Measurements from ENCODE around the gene DYSF. TPM values are rescaled to one million over a fixed set of nuclear protein-coding genes. Genes with fewer than 3 reads are reported as not detected.

The DYSF gene
- total RNA-seq, 4 donors from 2014 or later, result 17.4 to 40.7 (median 18.5) TPM

DNA sequence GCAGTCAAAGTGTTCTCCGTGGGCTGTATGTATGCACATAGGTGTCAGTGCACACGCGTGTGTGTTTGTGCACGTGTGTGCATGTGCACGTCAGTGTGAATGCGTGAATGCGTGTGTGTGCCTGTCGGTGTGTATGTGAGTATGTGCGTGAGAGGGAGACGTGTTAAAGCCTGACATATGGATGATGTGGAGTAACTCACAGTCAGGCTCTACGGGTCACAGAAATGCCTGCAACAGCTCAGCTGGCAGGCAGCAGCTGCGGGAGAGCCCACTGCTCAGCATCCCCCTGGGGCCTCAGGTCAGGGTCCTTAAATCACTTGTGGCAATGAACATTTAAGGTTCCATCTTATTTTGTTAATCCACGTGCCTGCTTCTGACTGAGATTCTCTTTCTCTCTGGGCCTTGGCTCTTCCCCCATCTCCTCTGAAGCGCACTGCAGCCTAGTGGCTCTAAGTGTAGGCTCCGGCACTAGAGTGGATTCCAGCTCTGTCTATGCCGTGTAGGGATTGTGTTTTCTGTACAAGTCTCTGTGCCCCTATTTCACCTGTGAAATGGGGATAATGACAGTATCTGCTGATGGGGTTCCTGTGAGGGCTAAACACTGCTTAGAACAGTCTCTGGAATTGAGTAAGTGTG is 63.0 kb downstream of the DYSF start:
- Histone ChIP-seq H3K27ac (replicated peaks in 1 of 4) (no peak overlapping the region), H3K36me3 (peaks cover 9 to 75% (median 40%) of the 10 kb centered on the region in 4 donors), H3K4me3 (no peak overlapping the region), H3K9me3 (no peaks in the 10 kb centered on the region), H3K4me1 (no peaks in the 10 kb centered on the region), H3K27me3 (no peaks in the 10 kb centered on the region)
- WGBS, result 87% methylated on average over 15 of the region's 16 CpGs
- intact Hi-C loops (cut with DNase I), result no loop called here
- no peak for TF ChIP-seq EP300 (IDR thresholded peaks at IDR 0.05)
- TF ChIP-seq POLR2AphosphoS5 (IDR thresholded peaks at IDR 0.05), result no peak
- TF ChIP-seq CTCF (IDR thresholded peaks at IDR 0.05), result no peak
- no peak for TF ChIP-seq POLR2A (IDR thresholded peaks at IDR 0.05; ENCODE audit: low read depth)
- no peak for DNase-seq (ENCODE audit: extremely low spot score)

DNA sequence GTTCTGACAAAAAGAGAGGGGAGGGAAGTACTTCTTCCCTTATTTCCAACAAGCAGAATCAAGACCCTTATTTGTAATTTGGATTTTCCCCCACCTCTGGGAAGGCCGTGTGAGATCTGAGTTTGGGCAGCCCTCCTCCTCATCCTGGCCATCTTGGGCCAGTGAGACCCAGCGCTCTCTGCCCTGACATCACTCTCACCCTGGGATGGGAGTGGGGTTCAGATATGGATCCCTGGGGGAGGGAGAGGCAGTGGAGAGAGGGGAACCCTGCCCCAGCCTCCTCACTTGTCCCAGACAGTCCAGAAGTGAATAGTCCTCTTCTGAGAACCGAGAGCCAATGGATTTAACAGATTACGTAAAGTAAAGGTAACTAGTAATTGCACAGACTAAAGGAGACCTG is 64.5 kb downstream of the DYSF start:
- H3K36me3 ChIP-seq, result peaks cover 20 to 78% (median 50%) of the 10 kb centered on the region in 4 donors
- DNase-seq (ENCODE audit: extremely low spot score), result no peak
- 77% methylated on average over 4 of the region's 4 CpGs for WGBS
- no peaks in the 10 kb centered on the region for H3K9me3 ChIP-seq
- no peaks in the 10 kb centered on the region for H3K27me3 ChIP-seq
- no peaks in the 10 kb centered on the region for H3K4me1 ChIP-seq
- H3K27ac ChIP-seq (replicated peaks in 1 of 4), result no peak overlapping the region
- TF ChIP-seq POLR2A (IDR thresholded peaks at IDR 0.05; ENCODE audit: low read depth) (no peak), EP300 (IDR thresholded peaks at IDR 0.05) (no peak)
- H3K4me3 ChIP-seq, result no peak overlapping the region
- intact Hi-C loops (cut with DNase I), result no loop called here

- H3K4me1 ChIP-seq, result no peaks in the 10 kb centered on the region
- no peak overlapping the region for H3K4me3 ChIP-seq
- intact Hi-C loops (cut with DNase I), result no loop called here
- DNase-seq (ENCODE audit: extremely low spot score), result no peak
- TF ChIP-seq CTCF (IDR thresholded peaks at IDR 0.05), result no peak
- TF ChIP-seq EP300 (IDR thresholded peaks at IDR 0.05), result no peak
- no peak for TF ChIP-seq POLR2AphosphoS5 (IDR thresholded peaks at IDR 0.05)
- no peak for TF ChIP-seq POLR2A (IDR thresholded peaks at IDR 0.05; ENCODE audit: low read depth)
- no peaks in the 10 kb centered on the region for H3K9me3 ChIP-seq
- no peak overlapping the region for H3K27ac ChIP-seq (replicated peaks in 1 of 4)
- peaks cover 16 to 81% (median 55%) of the 10 kb centered on the region in 4 donors for H3K36me3 ChIP-seq
- H3K27me3 ChIP-seq, result no peaks in the 10 kb centered on the region
- 84% methylated on average over 8 of the region's 8 CpGs for WGBS
These were observed 68.1 kb downstream of the DYSF start for GRCh38 chr2:71521436-71521950.

GRCh38 chr2:71524476-71524875 is 71.1 kb downstream of the DYSF start:
- no peak for TF ChIP-seq POLR2A (IDR thresholded peaks at IDR 0.05; ENCODE audit: low read depth)
- TF ChIP-seq EP300 (IDR thresholded peaks at IDR 0.05), result no peak
- TF ChIP-seq CTCF (IDR thresholded peaks at IDR 0.05), result no peak
- no peak for TF ChIP-seq POLR2AphosphoS5 (IDR thresholded peaks at IDR 0.05)
- 79% methylated on average over 6 of the region's 6 CpGs for WGBS
- no peaks in the 10 kb centered on the region for H3K27me3 ChIP-seq

DNA sequence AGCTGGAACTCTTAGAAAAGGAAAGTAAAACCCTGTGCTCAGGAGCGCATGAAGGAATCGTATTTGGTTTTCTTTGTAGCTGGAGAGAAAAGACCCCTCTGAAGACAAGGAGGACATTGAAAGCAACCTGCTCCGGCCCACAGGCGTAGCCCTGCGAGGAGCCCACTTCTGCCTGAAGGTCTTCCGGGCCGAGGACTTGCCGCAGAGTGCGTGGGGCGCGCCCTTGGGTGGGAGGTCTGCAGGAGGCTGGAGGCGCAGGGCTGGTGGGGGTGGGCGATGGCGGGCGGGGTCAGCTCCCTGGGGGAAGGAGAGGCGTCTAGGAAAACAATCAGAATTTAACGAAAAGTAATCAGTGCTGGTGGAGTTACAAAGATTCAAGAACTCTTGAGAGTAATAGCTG is 72.8 kb downstream of the DYSF start:
- Histone ChIP-seq H3K36me3 (peaks cover 14 to 80% (median 60%) of the 10 kb centered on the region in 4 donors), H3K4me3 (no peak overlapping the region), H3K4me1 (no peaks in the 10 kb centered on the region), H3K9me3 (no peaks in the 10 kb centered on the region), H3K27ac (replicated peaks in 1 of 4) (no peak overlapping the region), H3K27me3 (no peaks in the 10 kb centered on the region)
- no peak for DNase-seq (ENCODE audit: extremely low spot score)
- intact Hi-C loops (cut with DNase I), result no loop called here
- WGBS, result 92% methylated on average over 17 of the region's 17 CpGs
- TF ChIP-seq POLR2A (IDR thresholded peaks at IDR 0.05; ENCODE audit: low read depth) (no peak), CTCF (IDR thresholded peaks at IDR 0.05) (no peak), EP300 (IDR thresholded peaks at IDR 0.05) (no peak), POLR2AphosphoS5 (IDR thresholded peaks at IDR 0.05) (no peak)

More at GRCh38 chr2:71524476-71524875, 71.1 kb downstream of the DYSF start:
- no peak overlapping the region for H3K27ac ChIP-seq (replicated peaks in 1 of 4)
- no peak for DNase-seq (ENCODE audit: extremely low spot score)
- H3K36me3 ChIP-seq, result peaks cover 14 to 89% (median 63%) of the 10 kb centered on the region in 4 donors
- H3K9me3 ChIP-seq, result no peaks in the 10 kb centered on the region
- H3K4me1 ChIP-seq, result no peaks in the 10 kb centered on the region
- H3K4me3 ChIP-seq, result no peak overlapping the region
- intact Hi-C loops (cut with DNase I), result no loop called here
